ENCODE results near the gene TOB1.
A peak's percentile ranks its signal among the peaks of the same experiment; 100 is the strongest.

The TOB1 gene

DNA sequence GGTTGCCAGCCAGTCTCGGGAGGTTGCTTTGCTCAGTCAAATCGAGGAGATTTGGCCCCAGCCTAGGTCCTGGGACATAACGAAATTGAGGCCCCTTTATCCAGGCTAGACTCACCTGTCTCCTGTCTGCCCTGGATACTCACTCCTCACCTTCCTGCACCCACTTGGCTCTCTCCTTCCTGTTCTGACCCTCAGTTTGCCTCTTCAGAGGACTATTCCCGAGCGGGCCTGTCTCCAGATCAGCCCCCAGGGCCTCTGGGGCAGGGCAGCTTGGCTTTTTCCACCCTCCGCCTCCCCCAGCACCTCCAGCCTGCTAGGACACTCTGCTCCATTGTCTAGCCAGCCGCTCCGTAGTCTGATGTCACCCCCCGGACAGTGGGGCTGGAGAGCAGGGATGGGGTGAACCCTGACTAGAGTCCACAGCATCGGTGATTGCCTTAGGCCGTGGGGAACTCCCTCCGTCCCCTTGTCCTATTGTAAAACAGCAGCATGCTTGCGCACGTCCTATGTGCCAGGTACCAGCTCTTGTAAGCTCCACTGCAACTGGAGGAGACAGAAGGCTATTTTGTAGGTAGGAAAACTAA, 21.9 kb downstream of the TOB1 start:
- no peak for DNase-seq

DNA sequence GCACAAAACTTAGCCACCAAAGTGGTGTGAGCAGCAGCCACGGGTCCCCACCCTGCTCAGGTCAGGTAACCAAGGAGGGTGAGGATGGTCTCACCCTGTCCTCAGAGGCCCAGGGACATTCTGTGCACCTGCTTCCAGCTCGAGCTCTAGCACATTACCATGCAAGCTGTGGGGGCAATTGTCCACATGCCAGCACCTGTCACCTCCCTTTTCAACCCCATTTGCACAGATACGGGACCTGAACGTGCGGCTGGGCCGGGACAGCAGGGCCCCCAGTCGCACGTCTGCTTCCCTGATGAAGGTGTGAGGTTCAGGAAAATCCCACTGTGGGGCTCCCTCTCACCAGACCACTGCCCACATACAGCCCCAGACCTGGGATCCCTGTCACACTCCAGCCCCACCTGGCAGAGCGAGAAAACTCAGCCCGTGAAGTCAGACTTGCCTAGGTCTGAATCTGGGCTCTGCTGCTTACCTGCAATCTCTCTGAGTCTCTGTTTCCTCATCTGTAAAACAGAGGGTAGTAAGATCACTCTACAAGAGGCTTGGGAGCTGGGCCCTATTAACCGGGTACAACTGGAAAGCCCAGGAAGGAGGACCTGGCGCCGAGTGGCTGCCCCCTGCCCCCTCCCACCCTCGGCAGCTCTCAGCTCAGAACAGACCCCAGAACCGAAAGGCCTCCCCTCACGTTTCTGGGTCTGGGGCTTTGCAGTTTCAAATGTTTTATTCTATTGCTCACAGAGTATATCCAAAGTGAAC, 22.8 kb downstream of the TOB1 start:
- DNase-seq, result no peak

DNA sequence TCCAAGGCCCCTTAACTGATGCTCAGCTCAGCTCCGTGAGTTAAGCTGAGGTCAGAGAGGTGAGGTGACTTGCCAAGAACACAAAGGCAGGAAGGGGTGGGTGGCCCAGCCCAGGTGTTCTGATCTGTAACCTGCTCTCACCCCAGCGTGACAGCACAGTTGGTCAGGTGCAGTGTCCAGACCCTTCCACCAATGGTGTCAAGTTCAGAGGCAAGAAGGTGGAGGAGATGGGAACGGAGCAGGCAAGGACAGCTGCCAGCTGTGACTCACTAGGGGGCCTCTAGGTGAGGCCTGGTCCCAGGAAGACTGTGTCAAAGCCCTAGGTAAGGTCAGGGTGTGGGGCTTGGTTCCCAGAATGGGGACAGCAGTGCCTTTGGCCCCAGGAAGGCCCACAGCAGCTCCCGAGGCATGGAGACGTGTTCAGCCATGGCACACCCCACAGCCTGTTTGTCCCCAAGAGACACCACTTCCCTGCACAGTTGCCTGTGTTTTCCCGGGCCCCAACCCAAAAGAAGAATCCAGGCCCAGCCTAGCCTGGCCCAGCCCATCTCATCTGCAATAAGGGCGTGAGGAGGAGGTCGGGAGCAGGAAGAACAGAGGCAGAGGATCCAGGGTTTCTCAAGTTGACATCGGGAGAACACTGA, 23.5 kb downstream of the TOB1 start:
- no peak for DNase-seq

DNA sequence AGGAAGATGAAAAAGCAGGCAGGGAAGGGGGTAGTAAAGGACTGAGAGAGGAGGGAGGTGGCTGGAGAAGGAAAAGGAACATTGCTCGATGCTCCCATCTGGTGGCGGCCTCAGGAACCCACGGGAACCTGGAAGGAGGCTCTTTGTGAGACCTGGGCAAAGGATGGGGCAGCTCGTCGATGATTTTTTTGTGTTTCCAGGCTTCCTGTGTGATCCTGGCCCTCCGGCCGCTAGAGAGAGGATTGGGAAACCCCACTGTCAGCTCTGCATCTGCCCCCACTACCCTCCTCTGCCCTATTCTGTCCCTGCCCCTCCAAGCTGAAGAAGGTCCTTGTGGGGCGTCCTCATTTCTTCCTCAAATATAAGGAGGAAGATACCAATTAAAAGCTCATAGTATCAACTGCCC, 24.2 kb downstream of the TOB1 start:
- peak; percentile 72 for DNase-seq

- DNase-seq, result no peak
Observed at GRCh38 chr17:50841277-50841948, 24.7 kb downstream of the TOB1 start.

DNA sequence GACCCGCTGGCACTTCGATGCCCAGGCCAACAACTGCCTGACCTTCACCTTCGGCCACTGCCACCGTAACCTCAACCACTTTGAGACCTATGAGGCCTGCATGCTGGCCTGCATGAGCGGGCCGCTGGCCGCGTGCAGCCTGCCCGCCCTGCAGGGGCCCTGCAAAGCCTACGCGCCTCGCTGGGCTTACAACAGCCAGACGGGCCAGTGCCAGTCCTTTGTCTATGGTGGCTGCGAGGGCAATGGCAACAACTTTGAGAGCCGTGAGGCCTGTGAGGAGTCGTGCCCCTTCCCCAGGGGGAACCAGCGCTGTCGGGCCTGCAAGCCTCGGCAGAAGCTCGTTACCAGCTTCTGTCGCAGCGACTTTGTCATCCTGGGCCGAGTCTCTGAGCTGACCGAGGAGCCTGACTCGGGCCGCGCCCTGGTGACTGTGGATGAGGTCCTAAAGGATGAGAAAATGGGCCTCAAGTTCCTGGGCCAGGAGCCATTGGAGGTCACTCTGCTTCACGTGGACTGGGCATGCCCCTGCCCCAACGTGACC, 25.8 kb downstream of the TOB1 start:
- no peak for DNase-seq

DNA sequence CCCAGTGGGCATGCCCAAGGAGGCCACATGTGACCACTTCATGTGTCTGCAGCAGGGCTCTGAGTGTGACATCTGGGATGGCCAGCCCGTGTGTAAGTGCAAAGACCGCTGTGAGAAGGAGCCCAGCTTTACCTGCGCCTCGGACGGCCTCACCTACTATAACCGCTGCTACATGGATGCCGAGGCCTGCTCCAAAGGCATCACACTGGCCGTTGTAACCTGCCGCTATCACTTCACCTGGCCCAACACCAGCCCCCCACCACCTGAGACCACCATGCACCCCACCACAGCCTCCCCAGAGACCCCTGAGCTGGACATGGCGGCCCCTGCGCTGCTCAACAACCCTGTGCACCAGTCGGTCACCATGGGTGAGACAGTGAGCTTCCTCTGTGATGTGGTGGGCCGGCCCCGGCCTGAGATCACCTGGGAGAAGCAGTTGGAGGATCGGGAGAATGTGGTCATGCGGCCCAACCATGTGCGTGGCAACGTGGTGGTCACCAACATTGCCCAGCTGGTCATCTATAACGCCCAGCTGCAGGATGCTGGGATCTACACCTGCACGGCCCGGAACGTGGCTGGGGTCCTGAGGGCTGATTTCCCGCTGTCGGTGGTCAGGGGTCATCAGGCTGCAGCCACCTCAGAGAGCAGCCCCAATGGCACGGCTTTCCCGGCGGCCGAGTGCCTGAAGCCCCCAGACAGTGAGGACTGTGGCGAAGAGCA, 26.4 kb downstream of the TOB1 start:
- no peak for DNase-seq

DNA sequence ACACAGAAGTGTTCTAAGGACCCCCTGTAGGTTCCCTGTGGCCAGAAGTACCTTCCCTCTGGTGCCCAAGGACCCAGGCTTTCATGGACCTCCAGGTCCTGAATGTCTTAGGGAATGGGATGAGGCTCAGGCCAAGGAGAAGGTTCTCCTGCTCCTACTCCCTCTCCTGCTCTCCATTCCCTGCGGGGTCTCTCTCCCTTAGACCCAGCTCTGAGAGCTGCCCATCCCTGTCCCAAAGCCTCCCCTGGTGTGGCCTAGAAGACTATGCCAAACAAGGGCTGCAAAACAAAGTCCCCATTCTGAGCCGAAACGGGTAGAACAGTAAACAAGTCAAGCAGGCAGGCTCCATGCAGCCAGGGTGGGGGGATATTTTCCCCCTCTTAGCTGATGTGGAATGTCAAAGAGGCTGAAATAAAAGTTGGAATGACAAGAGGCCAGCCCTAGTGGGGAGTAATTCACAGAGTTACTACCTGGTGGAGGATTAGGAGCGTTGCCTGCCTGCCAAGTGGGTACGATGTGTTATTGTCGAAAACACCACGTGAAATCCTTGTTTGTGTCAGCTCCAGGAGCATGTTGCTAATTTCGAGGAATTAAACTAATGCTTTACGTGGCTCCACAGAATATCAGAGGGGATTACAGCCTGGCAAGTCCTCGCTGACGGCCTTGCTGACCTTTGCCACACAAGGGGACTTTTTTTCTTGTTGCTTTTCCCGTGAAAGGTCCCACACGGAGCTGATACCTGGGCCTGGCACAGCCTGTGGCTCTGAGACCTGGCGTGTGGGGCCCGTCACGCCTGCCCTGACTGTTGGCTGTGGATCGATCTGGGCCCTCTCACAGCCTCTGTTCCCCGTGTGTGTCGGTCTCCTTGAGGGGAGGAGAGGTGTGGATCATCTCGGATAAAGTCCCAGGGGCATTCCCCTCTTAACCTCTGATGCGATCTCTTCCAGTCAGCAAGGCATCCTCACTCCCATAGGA, 27.9 kb downstream of the TOB1 start:
- DNase-seq, result no peak

DNA sequence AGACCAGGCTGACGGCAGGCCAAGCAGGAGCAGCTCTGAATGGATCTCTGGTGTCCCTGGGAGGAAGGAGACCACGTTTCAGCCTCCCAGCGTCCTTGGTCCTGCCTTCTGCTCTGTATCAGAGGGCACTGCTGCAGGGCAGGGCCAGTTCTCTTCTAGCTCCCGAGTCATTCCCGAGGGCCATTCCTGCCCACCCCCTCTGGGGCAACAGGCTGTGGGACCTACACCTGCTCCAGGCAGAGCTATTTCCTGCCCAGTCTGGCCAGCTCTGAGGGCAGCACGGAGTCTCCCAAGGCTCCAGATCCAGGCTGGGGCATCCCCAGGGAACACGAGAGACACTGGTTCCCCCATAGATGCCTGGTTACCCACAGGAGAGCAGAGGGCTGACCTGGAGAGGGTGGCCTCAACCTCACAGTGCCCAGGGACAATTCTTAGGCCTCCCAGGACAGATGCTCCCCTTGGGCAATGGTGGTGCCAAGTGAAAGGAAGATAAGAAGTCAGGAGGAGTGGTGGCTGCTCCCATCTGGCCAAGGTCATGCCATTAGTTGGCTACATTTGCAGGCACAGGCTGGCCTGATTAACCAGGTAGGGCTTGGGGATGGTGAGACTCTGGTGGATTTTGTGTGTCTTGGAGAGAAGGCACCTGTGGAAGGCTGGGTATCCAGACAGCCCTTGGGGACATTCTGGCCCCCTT, 28.7 kb downstream of the TOB1 start:
- no peak for DNase-seq

GRCh38 chr17:50836826-50837225, 29.3 kb downstream of the TOB1 start:
- DNase-seq, result no peak

DNA sequence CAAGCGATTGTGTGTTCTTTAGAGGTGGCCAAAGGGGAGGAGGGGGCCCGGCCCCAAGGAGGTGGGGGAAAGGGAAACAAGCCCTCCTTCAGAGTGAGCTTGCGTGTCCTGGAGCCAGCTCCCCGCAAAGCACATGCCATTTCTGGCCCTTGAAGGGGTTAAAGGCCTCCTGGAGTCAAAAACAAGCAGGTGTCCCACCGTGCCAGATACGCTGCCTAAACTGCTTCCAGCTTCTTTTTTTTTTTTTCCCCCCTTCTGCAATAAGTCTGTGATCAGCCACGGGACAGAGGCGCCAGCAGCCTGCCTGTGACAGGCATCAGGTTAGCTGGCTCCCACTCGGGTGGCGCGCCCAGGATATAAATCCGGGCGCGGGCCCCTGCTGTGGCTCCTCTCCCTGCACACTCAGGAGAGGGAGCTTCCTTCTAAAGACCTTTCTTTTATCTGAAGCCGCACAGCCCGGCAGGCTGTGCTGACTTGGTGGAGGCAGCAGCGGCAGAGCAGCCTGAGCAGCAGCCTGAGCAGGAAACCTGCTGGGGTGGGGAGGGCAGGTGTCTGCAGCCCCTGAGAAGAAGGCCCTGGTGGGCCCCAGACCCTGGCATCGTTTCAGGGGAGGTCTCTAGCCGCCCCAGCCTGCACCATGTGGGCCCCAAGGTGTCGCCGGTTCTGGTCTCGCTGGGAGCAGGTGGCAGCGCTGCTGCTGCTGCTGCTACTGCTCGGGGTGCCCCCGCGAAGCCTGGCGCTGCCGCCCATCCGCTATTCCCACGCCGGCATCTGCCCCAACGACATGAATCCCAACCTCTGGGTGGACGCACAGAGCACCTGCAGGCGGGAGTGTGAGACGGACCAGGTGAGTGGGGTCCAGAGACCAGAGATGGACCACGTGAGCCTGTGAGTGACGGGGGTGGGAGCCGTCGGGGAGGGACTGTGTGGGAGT, 30.6 kb downstream of the TOB1 start, which contains the start of gene WFIKKN2:
Gene WFIKKN2 (plus strand): TSS at position 286 of the 934 bp plus-strand sequence. CDS start 352 bp downstream, at position 638.
- DNase-seq, result no peak

GRCh38 chr17:50834429-50835300, 31.5 kb downstream of the TOB1 start:
- no peak for DNase-seq

DNA sequence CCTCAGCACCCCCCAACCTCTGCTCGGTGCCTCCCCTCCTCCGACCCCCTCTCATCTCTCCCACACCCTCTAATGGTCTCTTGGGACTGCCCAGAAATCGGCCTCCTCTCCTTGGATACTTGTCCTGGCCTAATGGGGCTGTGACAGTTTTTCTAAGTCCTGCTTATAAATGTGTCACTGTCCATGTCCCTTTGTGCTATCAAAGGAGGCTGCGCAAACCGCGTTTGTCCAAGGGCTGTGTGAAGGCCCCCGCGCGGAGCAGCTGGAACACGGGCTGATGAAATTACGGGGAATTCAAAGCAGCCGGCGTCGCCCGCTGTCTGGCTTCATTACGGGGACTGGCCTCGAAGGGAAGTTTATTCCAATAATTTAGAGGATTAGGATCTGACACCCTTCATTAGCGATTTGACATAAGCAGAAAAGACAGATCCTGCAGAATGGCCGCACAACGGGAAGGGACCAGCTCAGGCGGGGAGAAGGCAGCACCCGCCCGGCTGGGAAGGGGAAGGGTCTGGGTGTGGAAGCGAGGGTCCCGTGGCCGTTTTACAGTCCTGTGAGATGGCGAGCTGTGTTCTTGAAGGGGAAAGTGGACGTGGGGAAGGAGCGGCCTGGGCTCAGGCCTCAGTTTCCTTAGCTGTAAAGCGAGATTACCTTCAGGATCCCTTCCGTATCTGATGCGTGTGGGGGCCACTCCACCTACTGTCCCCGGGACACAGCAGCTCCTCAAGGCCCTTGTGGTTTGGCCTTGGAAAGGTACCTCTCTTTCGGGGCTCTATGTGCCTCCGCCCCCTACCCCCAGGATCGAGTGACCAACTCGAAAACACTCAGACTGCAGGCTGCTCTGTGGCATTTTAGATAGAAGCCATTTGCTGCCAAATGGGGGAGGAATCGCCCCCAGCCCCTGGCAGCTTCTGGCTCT, 32.4 kb downstream of the TOB1 start:
- DNase-seq, result no peak

- no peak for DNase-seq
Observed at GRCh38 chr17:50832864-50833381, 33.2 kb downstream of the TOB1 start.

GRCh38 chr17:50832267-50832863, 33.8 kb downstream of the TOB1 start:
- no peak for DNase-seq

DNA sequence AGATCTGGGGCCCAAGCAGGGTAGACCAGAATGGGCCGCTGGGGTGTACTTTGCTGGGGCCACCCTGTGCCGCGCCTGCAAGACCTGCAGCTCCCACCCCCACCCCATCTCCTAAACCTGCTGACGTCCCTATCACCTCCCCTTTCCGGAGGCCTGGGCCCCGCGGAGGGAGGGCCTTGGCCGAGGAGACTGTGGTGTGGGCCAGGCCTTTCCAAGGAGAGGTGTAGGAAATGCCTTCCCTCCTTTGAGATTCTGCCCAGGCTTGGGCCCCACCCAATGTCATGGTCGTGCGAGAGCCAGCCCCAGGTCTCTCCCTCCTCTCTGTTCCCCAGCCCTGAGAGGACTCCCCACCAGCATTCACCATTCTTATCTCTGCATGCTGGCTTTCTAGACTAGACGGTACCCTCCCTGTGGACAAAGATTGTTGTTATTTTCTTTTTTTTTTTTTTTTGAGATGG, 34.7 kb downstream of the TOB1 start:
- no peak for DNase-seq

DNA sequence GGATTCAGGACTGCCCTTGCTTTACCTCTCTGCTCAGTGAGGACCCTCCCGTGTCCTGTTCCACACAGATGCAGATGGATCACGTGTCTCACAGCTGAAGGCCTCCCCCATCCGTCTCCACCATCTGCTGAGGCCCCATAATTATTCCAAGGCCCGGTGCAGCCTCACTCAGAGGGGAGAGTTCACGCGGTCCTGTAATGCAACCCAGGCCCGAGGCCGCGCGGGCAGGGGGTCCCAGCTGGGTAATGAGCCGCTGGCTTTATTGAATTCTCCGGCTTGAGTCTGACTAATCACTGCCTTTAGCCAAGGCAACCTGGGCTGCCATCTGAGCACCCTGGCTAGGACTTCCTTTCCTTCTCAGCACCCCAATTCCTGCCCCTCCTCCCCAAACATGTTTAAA, 35.2 kb downstream of the TOB1 start:
- DNase-seq, result no peak
